Skeletal muscle cell (primary cell): ENCODE data around the gene SEMA7A.

Experiments
- DNase-seq: peaks from one replicate; pipeline ENCODE4 v3.0.0-alpha.2; 2010; ENCODE audit warnings: low read depth
- H3K4me3 ChIP-seq: 2 replicates; pipeline ENCODE4 v1.5.1; 2011; ENCODE audit warnings: low read depth, mild to moderate bottlenecking, control low read depth, low read length, moderate library complexity

SEMA7A gene

GRCh38 chr15:74432271-74432967 is 1.3 kb downstream of the SEMA7A start:
- peak overlapping the region; percentile 87 for H3K4me3 ChIP-seq
- DNase-seq = no peak

DNA sequence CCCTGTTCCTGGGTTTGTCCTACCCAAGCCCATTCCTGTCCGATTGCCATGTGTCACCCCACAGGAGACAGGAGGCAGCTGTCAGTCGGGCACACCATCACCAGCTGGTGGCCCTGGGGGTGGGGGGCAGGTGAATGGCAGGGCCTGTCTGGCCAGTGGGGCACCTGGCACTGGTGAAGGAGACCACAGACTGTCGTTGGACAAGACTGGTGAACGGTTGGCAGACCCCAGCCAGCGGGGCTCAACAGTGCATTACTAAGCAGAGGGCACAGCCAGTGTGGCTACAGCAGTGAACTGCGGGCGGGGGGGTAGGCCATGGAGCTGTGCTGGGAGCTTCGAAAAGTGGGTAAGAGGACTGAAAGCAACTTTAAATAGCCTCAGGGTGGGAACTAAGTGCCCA is 2.1 kb downstream of the SEMA7A start:
- no peak for DNase-seq
- peak overlapping the region; percentile 87 for H3K4me3 ChIP-seq

DNA sequence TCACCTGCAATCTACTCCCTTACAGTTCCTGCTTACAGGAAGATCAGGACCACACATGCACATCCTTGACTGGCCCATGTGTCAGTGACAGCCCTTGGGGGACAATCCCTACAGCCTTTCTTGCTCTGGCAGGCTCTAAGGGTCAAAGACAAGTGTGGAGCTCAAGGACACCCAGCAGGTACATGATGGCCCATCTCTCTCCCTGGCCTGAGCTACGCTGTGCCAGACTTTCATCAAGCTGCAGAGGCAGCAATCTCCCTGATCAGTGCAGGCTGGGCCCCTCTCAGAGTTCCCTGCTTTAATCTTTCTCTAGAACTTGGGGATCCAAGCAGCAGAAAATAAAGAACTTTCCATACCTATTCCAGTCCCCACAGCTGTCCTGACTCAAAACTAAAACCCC is 2.6 kb downstream of the SEMA7A start:
- H3K4me3 ChIP-seq = peak overlapping the region; percentile 87
- no peak for DNase-seq

DNA sequence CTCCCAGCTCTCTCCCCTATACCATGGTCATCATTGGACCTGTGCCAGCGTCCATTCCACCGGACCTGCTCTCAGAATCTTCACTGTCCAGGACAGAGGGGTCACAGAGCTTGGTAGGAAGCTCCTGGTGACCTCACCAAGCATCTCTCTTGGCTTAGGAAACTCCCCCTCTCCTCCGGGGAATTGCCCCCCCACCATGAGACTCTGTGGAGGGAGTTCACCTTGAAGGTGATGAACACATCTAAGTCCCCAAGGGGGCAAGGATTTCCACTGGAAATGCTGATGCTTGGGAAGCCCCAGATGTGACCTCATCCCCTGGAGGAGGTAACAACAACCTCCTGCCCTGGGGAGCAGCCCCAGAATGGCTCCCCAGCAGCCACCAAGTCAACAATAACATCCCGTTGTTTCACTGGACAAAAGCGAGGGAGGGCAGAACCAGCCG is 3.2 kb downstream of the SEMA7A start:
- no peak overlapping the region for H3K4me3 ChIP-seq
- DNase-seq = no peak

DNA sequence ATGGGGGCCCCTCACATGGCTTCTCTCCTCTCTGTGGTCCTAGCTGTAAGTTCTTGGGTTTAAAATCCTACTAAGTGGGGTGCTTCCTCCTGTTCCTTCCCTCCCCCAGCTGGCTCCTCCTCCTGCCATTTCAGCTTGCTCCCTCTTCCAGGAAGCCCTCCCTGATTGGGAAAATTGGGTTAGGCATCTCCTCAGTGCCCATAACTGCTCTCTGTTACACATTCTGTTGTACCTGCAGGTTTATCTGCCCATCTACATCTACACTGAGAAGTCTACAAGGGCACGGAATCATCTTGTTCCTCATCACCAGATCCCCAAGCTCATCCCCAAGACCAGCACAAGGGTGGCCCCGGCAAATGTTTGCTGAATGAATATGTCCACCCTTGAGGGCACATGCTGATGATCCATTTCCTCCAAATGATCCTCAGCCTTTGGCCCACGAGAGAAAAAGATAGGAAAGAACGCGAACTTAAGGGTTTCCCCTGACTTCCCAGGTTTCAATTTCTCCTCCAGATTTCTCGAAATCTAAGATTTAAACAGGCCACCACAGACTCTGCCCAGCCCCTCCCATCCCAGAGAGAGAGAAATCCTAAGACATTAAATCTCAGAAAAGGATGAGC is 3.9 kb downstream of the SEMA7A start:
- no peak for DNase-seq
- no peak overlapping the region for H3K4me3 ChIP-seq

DNA sequence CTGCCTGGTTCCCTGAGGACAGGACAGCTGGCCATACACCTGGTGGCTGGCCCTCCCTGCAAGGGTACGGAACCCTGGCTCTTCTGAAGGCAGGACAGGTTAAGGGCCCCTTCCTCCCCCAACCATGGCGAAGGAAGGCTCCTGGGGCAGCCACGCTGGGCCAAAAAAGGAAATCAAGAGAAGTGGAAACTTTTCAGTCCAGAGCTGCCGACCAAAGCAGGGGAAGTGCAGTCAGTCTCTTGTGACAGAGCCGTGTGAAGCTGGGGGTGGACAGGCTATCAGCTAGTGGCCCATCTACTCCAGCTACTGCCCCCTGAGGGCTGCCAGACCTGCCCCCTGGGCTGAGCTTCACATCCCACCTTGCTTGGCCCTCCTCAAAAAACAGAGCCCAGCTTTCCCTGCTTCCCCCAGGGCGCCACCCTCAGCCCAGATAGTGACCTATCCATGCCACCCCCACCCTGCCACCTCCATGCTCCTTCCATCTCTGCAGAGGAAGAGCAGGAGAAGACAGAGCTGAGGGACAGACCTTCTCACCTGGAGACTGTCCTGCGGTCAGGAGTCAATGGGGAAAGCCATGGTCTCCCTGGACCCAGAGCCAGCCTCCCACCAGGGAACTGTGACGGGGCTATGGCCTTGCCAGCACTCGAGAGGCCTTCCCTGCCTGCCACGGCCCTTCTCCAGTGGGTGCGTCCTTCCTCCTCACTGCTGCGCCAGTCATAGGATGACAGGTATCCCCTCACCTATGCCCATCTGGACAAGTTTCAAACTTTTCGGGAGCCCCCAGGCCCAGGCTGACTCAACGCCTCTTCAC is 4.6 kb downstream of the SEMA7A start:
- no peak for DNase-seq

GRCh38 chr15:74428442-74428787 is 5.3 kb downstream of the SEMA7A start:
- DNase-seq = no peak
- H3K4me3 ChIP-seq = no peak overlapping the region

More for the DNA sequence above, 4.6 kb downstream of the SEMA7A start:
- no peak overlapping the region for H3K4me3 ChIP-seq

DNA sequence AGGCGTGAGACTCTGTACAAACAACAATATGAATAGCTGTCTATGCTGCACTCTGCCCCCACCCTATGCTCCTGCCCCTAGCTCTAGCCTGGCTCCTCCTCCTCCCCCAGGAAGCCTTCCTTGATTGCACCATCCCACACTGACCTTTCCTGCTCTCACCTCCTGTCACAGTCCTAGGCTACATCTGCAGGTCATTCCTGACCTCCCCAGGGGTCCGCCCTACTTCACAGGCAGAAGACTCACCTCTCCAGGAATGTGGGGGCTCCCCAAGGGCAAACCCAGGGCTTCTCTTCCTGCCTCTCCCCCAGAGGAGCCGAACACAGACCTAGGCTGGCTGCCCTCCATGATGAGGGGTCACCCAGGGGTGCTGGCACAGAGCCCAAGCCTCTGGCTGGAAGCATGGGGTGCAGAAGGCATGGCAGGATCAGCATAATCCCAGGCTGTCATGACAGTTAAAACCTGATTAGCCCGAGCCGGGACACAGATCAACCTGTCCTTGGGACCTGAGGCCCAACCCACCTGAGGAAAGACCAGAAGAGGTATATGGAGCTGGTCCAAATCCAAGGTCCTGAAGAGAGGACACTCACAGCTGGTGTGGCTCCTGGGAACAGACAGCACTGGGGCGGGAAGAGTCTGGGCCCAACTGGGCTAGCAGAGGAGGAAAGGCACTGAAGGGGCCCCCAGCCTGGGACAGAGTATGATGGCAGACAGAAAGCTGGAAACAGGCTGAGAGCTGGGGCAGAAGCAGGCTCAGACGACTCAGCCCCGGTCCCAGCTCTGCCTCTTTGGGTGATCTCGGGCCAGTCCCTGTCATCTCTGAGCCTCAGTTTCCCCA is 5.9 kb downstream of the SEMA7A start:
- no peak for DNase-seq
- H3K4me3 ChIP-seq = no peak overlapping the region

DNA sequence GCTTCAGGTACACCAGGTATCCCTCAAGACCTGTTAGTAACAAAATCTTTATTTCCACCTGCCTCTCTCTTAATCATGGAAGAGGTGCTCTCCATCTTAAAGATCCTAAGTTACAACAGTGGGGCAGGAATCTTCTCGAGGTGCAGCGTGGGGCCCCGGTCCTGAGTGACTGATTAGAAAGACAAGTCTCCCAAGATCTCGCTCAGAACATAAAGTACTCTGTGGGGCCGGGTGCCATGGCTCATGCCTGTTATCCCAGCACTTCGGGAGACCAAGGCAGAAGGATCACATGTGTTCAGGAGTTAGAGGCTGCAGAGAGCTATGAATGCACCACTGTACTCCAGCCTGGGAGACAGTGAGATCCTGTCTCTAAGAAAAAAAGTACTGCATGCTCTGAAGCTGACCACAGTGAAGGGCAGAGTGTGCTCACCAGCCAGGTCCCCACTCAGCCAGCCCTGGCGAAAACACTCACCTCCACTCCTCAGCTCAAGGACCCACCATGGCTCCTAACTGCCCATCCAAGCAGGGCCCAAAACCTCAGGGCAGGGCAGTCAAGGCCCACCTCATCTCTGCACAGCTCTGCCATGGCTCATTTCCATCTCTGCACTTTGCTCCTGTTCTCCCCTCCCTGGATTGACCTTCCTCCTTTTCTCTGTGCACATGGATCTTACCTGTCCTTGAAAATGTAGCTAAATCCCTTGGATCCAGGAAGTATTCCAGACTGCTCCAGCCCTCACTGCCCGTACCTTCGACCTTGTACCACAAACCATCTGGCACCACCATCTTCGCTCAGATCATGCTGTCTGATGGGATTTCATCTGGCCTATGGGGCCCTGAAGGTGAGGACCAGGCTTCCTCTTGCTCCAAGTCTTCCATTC is 7.1 kb downstream of the SEMA7A start:
- no peak overlapping the region for H3K4me3 ChIP-seq
- DNase-seq = no peak

DNA sequence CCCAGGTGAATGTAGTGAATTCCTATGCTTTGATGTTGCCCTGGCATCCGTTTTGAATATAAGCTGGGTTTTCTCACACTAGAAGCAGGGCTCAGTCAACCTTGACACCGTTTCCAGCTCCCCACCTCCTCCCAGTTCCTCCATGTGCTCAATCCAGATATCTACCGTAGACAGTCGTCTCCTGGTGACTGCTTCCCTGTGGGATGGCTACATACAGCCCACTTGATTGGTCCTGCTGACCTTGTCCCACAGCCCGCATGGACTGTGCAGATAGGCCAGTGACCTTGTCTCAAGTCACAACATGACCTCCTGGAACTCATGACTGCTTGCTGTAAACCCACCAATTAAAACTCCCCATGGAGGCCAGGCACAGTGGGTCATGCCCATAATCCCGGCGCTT is 8.1 kb downstream of the SEMA7A start:
- DNase-seq = no peak
- no peak overlapping the region for H3K4me3 ChIP-seq

DNA sequence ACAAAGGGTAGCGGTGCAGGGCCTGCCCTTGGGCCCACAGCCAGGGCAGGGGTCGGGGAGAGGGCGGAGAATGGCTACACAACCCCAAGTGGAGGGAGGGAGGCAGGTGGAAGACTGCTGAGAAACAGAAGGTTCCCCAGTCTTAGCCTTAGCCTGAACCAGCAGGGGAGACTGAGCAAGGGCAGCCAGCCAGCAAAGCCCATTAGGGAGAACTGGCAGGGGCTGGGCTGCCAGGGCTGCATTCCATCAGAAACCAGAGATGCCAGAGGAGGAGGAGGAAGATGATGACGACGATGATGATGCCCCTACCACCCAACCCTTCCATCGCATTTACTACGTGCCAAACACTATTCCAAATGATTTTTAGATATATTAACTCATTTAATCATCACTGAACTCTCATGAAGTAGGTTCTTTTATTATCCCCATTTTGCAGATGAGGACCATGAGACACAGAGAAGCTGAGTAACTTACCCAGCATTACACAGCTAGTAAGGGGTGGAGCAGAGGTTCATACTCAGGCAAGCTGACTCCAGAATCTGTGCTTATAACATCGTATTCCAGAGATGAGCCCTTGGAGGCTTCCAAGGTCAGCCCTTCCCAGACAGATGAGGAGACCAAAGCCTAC is 8.7 kb downstream of the SEMA7A start:
- no peak overlapping the region for H3K4me3 ChIP-seq

GRCh38 chr15:74423431-74424257 is 10.1 kb downstream of the SEMA7A start:
- no peak overlapping the region for H3K4me3 ChIP-seq
- DNase-seq = no peak

More for the DNA sequence above, 8.7 kb downstream of the SEMA7A start:
- no peak for DNase-seq

- DNase-seq = no peak
Measured at GRCh38 chr15:74422652-74423430, 10.9 kb downstream of the SEMA7A start.

GRCh38 chr15:74422265-74422651 is 11.5 kb downstream of the SEMA7A start:
- H3K4me3 ChIP-seq = no peak overlapping the region
- DNase-seq = no peak

More at GRCh38 chr15:74422652-74423430, 10.9 kb downstream of the SEMA7A start:
- H3K4me3 ChIP-seq = no peak overlapping the region

DNA sequence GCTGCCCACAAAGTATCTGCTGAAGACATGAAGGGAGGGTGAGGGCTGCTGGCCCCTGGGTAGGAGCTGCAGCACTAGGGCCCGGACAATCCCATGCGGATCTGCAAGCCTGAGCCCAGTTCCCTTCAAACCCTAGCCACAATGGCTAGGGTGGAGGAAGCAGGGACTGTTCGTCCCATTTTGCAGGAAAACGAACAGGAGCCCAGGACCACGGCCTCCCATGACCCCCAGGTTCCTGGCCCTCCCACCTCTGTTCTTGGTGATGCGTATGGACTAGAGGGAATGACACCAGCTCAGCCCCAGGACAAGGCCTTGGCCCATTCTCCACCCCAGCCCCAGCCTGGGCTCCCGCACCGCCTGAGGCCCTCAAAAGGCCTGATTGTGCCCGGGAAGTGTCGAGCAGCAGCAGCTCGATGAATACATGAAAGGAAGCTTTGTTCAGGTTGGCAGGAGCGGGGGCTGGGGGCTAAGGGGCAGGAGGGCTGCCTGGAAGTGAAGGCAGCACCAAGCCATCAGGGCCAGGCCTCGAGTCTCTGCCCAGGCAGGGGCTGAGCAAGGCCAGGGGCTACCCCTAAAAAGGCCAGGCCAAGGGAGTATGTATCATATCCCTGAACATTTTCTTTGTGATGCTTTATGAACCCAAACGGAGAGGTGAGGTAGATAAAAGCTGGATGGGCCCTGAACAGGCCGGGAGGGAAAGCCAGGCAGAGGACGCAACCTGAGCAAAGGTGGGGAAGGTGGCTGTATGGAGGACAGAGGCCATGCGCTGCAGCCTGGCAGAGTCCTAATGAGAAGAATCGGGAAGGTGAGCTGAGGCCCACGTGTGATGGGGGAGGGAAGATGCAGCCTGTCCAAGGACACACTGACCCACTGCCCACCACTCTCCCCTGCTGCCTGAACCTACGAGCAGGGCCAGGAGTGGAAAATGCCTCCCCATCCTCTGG is 12.2 kb downstream of the SEMA7A start:
- no peak for DNase-seq
- H3K4me3 ChIP-seq = no peak overlapping the region
